ENCODE data around the gene CCL24. TPM values are rescaled to one million over a fixed set of nuclear protein-coding genes. Genes with fewer than 3 reads are reported as not detected.

The CCL24 gene
- total RNA-seq (2014; rRNA removed; shearing (Covaris generic)): not detected in 2 replicates

GRCh38 chr7:75813781-75814236, at the start of gene CCL24:
TSS of gene CCL24 (minus strand) at chr7:75813806. CDS start at chr7:75813715, 91 bp downstream.

GRCh38 chr7:75772081-75773077, 41.2 kb downstream of the CCL24 start, which contains the start of gene CCL26:
TSS of gene CCL26 (minus strand) at chr7:75772211. CDS start at chr7:75772176, 35 bp downstream.

Other genes starting within 250 kb of the CCL24 start
- gene HIP1, start 74.9 kb downstream of the CCL24 start, total RNA-seq (2014; rRNA removed; shearing (Covaris generic)): 29.3 and 31.3 TPM in 2 replicates
- gene CCL26, start 41.6 kb downstream of the CCL24 start, total RNA-seq (2014; rRNA removed; shearing (Covaris generic)): 0.57 and 0.88 TPM in 2 replicates
- gene RHBDD2, start 65.2 kb upstream of the CCL24 start, total RNA-seq (2014; rRNA removed; shearing (Covaris generic)): 31.8 and 41.0 TPM in 2 replicates
- gene POR, start 101.3 kb upstream of the CCL24 start, total RNA-seq (2014; rRNA removed; shearing (Covaris generic)): 43.3 and 44.0 TPM in 2 replicates
- gene TMEM120A, start 180.8 kb upstream of the CCL24 start, total RNA-seq (2014; rRNA removed; shearing (Covaris generic)): 14.0 and 17.2 TPM in 2 replicates
- 40.4 and 42.1 TPM in 2 replicates for gene STYXL1, start 234.2 kb upstream of the CCL24 start, total RNA-seq (2014; rRNA removed; shearing (Covaris generic))
- 168 and 200 TPM in 2 replicates for gene MDH2, start 234.3 kb upstream of the CCL24 start, total RNA-seq (2014; rRNA removed; shearing (Covaris generic))

Data from A375 (cell line).